Fibroblast of mammary gland (primary cell): ENCODE results near the gene PINLYP.

Experiments
- DNase-seq: peaks from one replicate; pipeline ENCODE4 v3.0.0-alpha.2; 2010; ENCODE audit warnings: low read depth
- H3K4me3 ChIP-seq: 2 replicates; pipeline ENCODE4 v1.5.1; 2011; ENCODE audit warnings: low read depth, mild to moderate bottlenecking, low read length, moderate library complexity; ENCODE audit not compliant: control insufficient read depth
- CTCF ChIP-seq: conservative IDR thresholded peaks from 2 replicates; pipeline ENCODE4 v1.5.1; 2011; ENCODE audit warnings: low read depth, low read length, inconsistent platforms; ENCODE audit not compliant: control insufficient read depth, insufficient read depth

PINLYP gene

DNA sequence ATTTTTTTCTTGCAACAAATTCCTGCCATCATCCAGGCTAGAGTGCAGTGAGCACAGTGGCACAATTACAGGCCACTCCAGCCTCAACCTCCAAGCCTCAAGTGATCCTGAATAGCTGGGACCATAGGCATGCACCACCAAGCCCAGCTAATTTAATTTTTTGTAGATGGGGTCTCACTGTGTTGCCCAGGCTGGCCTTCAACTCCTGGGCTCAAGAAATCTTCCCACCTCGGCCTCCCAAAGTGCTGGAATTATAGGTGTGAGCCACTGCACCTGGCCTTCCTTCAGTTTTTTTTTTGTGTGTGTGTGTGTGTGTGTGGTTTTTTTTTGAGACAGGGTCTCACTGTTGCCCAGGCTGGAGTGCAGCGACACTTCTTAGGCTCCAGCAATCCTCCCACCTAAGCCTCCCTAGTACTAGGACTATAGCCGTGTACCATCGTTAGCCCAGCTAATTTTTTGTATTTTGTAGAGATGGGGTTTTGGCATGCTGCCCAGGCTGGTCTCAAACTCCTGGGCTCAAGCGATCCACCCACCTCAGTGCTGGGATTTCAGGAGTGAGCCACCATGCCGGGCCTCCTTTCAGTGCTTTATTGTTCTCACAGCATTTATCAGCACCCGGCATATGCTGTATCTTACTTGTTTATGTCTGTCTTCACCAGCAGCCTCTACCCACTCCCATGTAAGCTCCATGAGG is 30.4 kb downstream of the PINLYP start:
- H3K4me3 ChIP-seq, result no peak overlapping the region
- no peak for DNase-seq
- no peak for TF ChIP-seq CTCF

DNA sequence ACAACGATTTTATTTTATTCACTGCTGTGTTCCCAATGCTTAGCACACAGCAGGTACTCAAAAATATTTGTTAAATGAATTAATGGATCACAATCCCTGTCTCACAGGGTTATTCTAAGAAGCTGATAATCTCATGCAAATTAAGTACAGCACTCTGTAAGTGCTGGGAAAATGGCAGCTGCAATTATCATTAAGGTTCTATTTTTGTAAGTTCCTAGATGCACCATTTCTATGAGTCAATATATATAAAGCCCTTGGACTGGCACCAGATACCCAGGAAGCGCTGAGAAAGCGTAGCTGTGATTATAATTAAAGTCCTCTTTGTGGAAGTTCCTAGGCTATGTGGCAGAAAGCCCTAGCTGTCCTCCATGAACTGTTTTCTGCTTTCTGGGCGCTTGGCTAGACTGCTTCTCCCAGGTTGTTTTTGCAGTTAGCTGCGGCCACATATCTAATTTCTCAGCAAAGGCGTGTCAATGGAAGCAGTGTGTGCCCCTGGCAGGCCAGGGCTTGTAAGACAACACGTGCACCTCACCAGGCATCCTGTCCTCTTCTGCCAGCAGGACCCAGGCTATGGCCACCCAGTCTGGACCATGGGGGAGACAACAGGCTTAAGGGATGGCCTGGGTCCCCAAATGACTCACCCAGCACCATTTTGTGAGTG is 31.1 kb downstream of the PINLYP start:
- no peak for TF ChIP-seq CTCF
- no peak overlapping the region for H3K4me3 ChIP-seq
- DNase-seq, result no peak

DNA sequence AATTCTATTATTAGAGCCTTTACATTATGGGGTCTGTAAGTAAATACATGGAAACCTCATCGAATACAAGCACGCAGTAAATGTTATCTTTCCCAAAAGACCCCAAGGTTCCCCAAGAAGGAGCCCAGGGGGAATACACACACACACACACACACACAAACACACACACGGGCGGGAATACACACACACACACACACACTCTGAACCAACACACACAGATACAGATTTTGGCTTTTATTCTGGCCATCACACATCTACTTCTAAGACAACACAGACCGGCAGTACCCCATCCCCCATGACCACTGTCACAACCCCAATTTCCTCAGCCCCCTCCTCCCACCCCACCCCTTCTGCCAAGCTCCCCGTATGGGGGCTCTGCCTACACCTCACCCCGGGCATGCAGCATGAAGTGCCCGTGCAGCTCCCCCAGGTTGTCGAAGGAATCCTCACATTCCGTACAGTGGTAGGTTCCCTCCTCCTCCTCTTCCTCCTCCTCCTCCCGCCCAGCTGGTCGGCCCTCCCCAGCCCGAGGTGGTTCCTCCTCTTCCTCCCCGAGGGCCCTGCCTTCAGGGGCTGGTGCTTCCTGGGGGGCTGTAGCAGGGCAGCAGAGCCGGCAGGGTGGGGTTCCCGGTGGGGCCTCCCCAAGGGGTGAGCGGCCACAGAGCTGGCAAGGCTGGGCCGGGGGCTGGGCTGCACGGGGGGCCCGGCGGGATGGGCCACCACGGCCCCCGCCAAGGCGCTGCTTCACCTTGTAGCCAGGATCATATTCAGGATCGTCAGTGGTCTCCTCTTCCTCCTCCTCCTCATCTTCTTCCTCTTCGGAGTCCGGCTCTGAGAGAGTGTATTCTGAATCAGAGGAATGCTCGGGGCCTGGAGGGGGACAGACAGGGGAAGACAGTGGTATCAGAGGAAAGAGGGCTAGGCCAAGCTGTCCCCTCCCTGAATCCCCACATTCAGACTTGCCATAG is 31.9 kb downstream of the PINLYP start:
- no peak for TF ChIP-seq CTCF
- DNase-seq, result no peak
- H3K4me3 ChIP-seq, result no peak overlapping the region

- no peak overlapping the region for H3K4me3 ChIP-seq
- DNase-seq, result no peak
- no peak for TF ChIP-seq CTCF
Observed at GRCh38 chr19:43609872-43610271, 34.3 kb downstream of the PINLYP start.

GRCh38 chr19:43610493-43610892 is 34.9 kb downstream of the PINLYP start:
- no peak for DNase-seq

More at GRCh38 chr19:43610493-43610892, 34.9 kb downstream of the PINLYP start:
- no peak for TF ChIP-seq CTCF
- no peak overlapping the region for H3K4me3 ChIP-seq
